AG10803 (cell line): Measurements from ENCODE around the gene GLT6D1.

Source experiments
- DNase-seq: peaks from one replicate; pipeline ENCODE4 v3.0.0; 2010; ENCODE audit warnings: low read depth
- H3K4me3 ChIP-seq: 2 replicates; pipeline ENCODE4 v1.5.1; 2011; ENCODE audit warnings: mild to moderate bottlenecking, low read length, control low read depth
- TF ChIP-seq, protein P1 (sequence below): conservative IDR thresholded peaks from 2 replicates; pipeline ENCODE4 v1.5.1; 2011; ENCODE audit warnings: mild to moderate bottlenecking, low read length, control low read depth, inconsistent platforms

GLT6D1 gene

DNA sequence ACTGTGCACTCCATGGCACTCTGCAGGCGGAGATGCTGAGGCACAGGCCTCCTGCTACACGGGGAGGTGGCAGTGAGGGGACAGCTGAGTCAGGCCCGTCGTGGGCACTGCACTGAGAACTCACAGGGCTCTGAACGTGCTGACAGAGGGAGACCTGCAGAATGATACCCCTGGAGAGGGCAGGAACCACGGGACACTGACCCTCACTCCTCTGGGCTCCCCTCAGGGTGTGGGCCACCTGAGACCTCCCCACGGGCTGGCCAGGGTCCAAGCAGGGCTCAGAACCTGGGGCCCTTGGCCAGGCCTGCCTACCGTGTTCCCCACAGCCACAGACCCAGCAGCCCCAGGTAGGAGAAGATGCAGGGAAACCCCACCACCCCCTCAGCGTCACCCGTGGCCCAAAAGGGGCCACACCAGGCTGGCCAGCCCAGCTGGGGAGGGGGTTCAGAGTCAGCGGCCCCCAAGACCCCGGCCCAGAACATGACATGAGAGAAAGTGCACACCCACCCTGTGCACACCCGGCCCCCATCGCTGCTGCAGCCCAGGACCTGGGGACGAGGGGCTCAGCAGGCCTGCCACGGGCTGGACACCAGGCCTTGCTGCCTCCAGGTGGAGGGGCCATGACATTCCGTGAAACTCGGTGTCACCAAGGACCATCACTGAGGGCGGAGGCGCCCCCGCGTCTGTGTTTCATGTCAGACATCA is 30.9 kb downstream of the GLT6D1 start:
- H3K4me3 ChIP-seq, result no peak overlapping the region
- TF ChIP-seq, protein P1, sequence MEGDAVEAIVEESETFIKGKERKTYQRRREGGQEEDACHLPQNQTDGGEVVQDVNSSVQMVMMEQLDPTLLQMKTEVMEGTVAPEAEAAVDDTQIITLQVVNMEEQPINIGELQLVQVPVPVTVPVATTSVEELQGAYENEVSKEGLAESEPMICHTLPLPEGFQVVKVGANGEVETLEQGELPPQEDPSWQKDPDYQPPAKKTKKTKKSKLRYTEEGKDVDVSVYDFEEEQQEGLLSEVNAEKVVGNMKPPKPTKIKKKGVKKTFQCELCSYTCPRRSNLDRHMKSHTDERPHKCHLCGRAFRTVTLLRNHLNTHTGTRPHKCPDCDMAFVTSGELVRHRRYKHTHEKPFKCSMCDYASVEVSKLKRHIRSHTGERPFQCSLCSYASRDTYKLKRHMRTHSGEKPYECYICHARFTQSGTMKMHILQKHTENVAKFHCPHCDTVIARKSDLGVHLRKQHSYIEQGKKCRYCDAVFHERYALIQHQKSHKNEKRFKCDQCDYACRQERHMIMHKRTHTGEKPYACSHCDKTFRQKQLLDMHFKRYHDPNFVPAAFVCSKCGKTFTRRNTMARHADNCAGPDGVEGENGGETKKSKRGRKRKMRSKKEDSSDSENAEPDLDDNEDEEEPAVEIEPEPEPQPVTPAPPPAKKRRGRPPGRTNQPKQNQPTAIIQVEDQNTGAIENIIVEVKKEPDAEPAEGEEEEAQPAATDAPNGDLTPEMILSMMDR, result no peak
- DNase-seq, result no peak

DNA sequence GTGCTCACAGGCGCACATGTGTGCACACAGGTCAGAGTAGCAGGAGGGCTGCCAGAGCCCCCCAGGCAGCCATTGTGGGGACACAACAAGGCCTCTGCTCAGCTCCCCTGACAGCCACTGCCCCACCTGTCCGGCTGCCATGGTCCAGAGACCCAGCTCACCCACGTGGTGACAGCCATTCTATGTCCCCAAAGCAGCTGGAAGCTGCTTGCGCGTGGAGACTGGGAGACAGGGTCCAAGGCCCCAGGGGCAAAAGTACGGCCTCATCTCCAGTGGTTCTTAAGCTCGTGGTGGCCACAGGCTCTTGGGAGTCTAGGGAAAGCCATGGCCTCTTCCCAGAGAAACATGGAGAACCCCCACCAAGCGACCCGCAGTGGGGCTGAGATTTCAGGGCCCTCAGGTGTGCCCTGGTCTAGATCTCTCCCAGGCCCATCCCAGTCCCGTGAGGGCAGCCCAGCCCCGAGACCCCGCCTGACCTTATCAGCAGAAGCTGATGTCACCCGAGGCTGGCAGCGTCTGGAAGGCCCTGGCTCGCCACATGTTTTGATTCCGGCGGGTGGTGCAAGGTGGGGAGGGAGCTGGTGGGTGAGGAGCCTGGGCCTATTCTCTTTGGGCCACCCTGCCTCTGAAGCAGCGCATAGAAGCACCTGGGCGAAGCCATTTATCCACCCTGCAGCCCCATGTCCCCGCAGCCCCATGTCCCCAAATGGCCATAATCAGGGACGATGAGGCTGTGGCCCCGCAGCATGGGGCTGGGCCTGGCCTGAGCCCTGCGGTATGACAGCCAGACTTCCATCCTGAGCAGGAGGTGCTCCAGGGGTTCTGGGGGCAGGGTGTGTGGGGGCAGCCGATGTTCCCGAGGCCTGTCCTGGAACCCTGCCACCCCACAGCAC is 31.7 kb downstream of the GLT6D1 start:
- no peak overlapping the region for H3K4me3 ChIP-seq
- no peak for DNase-seq
- TF ChIP-seq, protein P1, result no peak

DNA sequence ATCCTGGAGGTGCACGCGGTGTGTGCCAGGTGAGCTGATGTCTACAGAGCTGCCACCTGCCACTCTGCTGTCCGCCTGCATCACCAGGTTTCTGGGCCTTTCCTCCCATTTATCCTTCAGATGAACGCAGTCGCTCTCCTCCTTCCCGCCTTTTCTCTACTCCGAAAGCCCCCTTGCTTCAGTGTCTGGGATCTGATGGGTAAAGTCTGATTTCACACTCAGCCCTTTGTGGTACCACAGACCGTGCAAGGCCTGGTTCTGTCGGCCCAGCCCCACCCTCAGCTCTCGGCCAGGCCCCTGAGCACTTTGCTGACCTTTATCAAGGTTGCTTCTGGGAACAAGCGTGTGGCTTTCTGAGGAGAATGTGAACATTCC is 32.5 kb downstream of the GLT6D1 start:
- DNase-seq, result no peak
- H3K4me3 ChIP-seq, result no peak overlapping the region
- TF ChIP-seq, protein P1, result no peak

DNA sequence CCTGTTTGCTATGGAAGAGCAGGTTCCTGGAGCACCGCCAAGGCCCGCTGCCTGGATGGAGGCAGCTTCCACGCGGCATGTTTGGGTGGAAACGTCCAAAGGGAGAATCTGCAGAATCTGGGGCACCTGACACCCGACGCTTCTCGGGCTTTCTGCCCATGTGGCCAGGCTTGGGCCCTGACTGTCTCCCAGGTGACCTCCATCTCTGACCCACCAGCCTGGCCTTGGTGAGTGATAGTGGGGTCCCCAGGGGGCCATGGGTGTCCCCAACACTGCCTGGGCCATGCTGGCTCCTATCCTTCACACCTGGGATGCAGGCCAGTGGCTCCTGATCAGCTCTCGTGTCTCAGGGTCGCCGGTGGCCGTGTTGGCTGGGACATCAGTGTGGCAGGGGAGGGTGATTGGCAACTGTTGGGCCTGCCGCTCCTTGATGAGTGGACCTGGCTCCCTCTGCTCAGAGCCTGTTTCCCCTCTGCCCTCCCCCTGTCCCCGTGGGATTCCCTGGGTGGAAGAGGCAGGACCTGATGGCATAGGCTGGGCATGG is 34.0 kb downstream of the GLT6D1 start:
- no peak for DNase-seq
- TF ChIP-seq, protein P1, result no peak

DNA sequence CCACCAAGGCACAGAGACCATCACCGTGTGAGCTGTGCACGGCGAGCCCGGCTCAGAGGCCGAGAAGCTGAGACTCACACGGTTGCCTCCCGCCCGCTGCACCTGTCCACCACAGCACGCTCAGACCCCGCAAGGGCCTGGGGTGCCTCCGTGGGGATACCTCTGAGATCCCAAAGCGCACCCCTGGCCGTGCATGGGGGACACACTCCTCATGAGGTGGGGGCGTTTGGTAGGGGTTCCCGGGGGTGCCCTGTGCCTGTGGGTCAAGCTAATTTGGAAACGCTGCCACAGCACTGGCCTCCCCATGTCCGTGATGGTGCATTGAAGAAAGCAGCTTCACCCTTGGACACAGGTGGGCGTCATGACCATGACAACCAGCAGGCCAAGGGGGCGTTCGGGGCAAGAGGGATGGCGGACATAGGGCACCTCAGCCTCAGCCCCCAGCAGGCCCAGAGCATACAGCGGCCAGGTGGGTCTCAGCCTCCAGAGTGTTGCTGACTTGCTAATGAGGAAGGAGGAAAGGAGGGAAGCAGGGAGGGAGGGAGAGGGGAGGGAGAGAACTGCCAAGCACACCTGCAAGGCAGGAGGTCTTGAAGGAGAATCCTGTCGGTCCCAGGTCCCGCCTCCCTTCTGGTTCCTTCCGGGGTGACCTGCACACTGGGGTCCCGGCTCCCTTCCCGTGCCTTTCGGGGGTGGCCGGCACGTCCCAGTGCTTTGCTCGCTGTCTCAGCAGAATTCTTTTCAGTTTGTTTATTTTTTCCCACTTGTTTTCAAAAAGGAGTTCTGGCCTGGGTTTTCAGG is 34.7 kb downstream of the GLT6D1 start:
- DNase-seq, result no peak
- TF ChIP-seq, protein P1, result no peak
- no peak overlapping the region for H3K4me3 ChIP-seq

More for the DNA sequence above, 34.0 kb downstream of the GLT6D1 start:
- H3K4me3 ChIP-seq, result no peak overlapping the region

DNA sequence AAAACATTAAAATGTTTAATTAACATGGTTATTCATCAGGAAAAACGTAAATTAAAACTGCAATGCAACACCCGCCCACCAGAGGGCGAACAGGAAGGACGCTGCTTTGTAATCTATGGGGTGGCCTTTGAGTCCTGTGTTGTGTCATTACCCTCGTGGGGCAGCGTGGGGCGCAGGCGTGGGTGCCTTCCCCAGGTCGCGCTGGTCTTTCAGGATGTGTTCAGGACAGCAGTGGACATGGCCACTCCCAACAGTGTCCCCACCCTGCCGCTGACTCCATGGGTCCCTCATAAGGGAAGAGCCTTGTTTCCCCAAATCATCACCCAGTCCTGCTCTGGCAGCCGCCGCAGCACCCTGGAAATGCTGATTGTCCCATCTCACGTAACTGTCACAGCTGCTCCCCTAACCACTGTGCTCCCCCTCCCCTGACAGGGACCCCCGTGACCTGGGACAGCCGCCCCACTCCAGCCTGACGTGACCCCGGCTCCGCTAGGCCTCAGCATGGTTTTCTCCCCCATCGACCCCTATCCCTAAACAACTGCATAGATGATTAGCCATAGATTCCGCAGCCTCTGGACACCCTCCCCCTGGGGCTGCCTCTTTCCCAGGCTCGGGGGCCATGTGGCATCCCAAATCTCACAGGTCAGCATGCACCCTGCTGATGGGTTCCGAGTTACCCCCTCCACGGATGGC is 36.4 kb downstream of the GLT6D1 start:
- no peak overlapping the region for H3K4me3 ChIP-seq
- peak; percentile 20 for DNase-seq
- TF ChIP-seq, protein P1, result peak; percentile 75
